NCI-H2227 (cell line): Measurements from ENCODE around the gene CHCHD3.
"Not testable (repeated sequence)": the region's sequence is repeated elsewhere in the genome, so short reads cannot be mapped to it uniquely, and the experiment has no call there.

Experiments
- DNase-seq: peaks from one replicate; lab custom pipeline; 2025; ENCODE audit not compliant: unreplicated experiment; lab: John Stamatoyannopoulos, UW

The CHCHD3 gene

GRCh38 chr7:133009426-133010252 is 72.3 kb downstream of the CHCHD3 start:
- DNase-seq = no peak

GRCh38 chr7:133007961-133008360 is 73.9 kb downstream of the CHCHD3 start:
- no peak for DNase-seq

- no peak for DNase-seq
These were observed 78.6 kb downstream of the CHCHD3 start for GRCh38 chr7:133003052-133003910.

- no peak for DNase-seq
These were observed 80.2 kb downstream of the CHCHD3 start for GRCh38 chr7:133001727-133002126.

- no peak for DNase-seq
These were observed 82.0 kb downstream of the CHCHD3 start for GRCh38 chr7:132999845-133000244.

GRCh38 chr7:132998763-132999162 is 83.1 kb downstream of the CHCHD3 start:
- DNase-seq = no peak

GRCh38 chr7:132997505-132997904 is 84.4 kb downstream of the CHCHD3 start:
- DNase-seq = no peak

- DNase-seq = no peak
These were observed 85.2 kb downstream of the CHCHD3 start for GRCh38 chr7:132996581-132997242.

GRCh38 chr7:132993377-132994013 is 88.4 kb downstream of the CHCHD3 start:
- no peak for DNase-seq

GRCh38 chr7:132991615-132992587 is 90.0 kb downstream of the CHCHD3 start:
- DNase-seq = no peak

- no peak for DNase-seq
These were observed 93.8 kb downstream of the CHCHD3 start for GRCh38 chr7:132988117-132988516.

GRCh38 chr7:132980402-132980801 is 101.5 kb downstream of the CHCHD3 start:
- DNase-seq = no peak

- DNase-seq = no peak
These were observed 102.4 kb downstream of the CHCHD3 start for GRCh38 chr7:132979524-132979923.

- no peak for DNase-seq
These were observed 104.7 kb downstream of the CHCHD3 start for GRCh38 chr7:132977234-132977633.

GRCh38 chr7:132972745-132973144 is 109.1 kb downstream of the CHCHD3 start:
- no peak for DNase-seq

GRCh38 chr7:132970257-132970656 is 111.6 kb downstream of the CHCHD3 start:
- no peak for DNase-seq

GRCh38 chr7:132969520-132969919 is 112.4 kb downstream of the CHCHD3 start:
- no peak for DNase-seq

GRCh38 chr7:132967470-132967848 is 114.4 kb downstream of the CHCHD3 start:
- DNase-seq = not testable (repeated sequence)

- DNase-seq = no peak
These were observed 115.0 kb downstream of the CHCHD3 start for GRCh38 chr7:132966754-132967469.
